Hepatocyte (in vitro differentiated cells): ENCODE data around the gene CSH1.

Source experiments
- CTCF ChIP-seq: fragments of 200-600 bp; sonication (generic); IDR thresholded peaks from 2 replicates; pipeline ENCODE4 v1.5.1; 2016; ENCODE audit warnings: antibody characterized with exemption, mild to moderate bottlenecking; ENCODE audit not compliant: poor library complexity
- EZH2 ChIP-seq: fragments of 200-600 bp; sonication (generic); IDR thresholded peaks from 2 replicates; pipeline ENCODE4 v1.6.1; 2016; ENCODE audit warnings: antibody characterized with exemption, mild to moderate bottlenecking, borderline replicate concordance
- EZH2phosphoT487 ChIP-seq: fragments of 200-600 bp; sonication (generic); IDR thresholded peaks from one replicate; pipeline ENCODE4 v1.6.1; 2018; ENCODE audit warnings: antibody characterized with exemption, mild to moderate bottlenecking, low read depth, moderate library complexity; ENCODE audit not compliant: unreplicated experiment, severe bottlenecking

- TF ChIP-seq CTCF = no peak
- TF ChIP-seq EZH2 = no peak
- no peak for TF ChIP-seq EZH2phosphoT487
Observed at GRCh38 chr17:63931981-63932561, 35.7 kb upstream of the CSH1 start, which contains the start of gene CD79B.
